Measurements from ENCODE around the gene POP4.

DNA sequence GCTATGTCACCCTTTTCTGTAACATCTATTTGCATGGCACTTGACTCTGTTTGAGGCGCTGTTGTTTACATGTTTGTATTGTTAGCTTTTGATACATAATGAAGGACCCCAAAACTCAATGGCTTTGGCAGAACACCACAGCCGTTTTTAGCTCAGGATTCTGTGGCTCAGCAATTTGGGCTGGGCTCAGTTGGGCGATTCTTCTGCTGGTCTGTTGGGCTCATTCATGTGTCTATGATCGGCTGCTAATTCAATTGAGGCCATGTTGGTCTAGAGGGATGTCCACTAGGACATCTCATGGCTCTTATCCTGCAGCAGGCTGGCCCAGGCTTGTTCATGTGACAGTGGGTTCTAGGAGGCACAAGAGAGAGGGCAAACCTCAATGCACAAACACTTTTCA lies 46.3 kb upstream of the POP4 start:
- TF ChIP-seq EZH2 (IDR thresholded peaks at IDR 0.05; ENCODE audit: borderline replicate concordance, low read depth, low read length, severe bottlenecking) (no peak), JUN (IDR thresholded peaks at IDR 0.05; ENCODE audit: borderline replicate concordance, insufficient read depth, insufficient read length, low read depth) (no peak), POLR2A (IDR thresholded peaks at IDR 0.05; ENCODE audit: low read depth, low read length) (no peak), POLR2AphosphoS5 (IDR thresholded peaks at IDR 0.05; ENCODE audit: insufficient read depth, low read depth, low read length) (no peak)
- TF ChIP-seq, protein P1, sequence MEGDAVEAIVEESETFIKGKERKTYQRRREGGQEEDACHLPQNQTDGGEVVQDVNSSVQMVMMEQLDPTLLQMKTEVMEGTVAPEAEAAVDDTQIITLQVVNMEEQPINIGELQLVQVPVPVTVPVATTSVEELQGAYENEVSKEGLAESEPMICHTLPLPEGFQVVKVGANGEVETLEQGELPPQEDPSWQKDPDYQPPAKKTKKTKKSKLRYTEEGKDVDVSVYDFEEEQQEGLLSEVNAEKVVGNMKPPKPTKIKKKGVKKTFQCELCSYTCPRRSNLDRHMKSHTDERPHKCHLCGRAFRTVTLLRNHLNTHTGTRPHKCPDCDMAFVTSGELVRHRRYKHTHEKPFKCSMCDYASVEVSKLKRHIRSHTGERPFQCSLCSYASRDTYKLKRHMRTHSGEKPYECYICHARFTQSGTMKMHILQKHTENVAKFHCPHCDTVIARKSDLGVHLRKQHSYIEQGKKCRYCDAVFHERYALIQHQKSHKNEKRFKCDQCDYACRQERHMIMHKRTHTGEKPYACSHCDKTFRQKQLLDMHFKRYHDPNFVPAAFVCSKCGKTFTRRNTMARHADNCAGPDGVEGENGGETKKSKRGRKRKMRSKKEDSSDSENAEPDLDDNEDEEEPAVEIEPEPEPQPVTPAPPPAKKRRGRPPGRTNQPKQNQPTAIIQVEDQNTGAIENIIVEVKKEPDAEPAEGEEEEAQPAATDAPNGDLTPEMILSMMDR (IDR thresholded peaks at IDR 0.05; ENCODE audit: extremely low read depth in 1 of 2, insufficient read depth in 1 of 2, low read depth in 1 of 2, low read length in 2 of 2), result no peak
- TF ChIP-seq, protein P2, sequence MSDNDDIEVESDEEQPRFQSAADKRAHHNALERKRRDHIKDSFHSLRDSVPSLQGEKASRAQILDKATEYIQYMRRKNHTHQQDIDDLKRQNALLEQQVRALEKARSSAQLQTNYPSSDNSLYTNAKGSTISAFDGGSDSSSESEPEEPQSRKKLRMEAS (IDR thresholded peaks at IDR 0.05; ENCODE audit: insufficient read depth, insufficient read length), result no peak
